ENCODE data around the gene AHI1.

The AHI1 gene

GRCh38 chr6:135530113-135530512 is 32.6 kb upstream of the AHI1 start:
- Histone ChIP-seq H3K27me3 (ENCODE audit: control insufficient read depth in 2 of 2, insufficient read depth in 2 of 2, low read length in 2 of 2) (no peaks in the 10 kb centered on the region), H3K9ac (ENCODE audit: low read depth in 1 of 2, low read length in 2 of 2) (no peak overlapping the region), H3K4me1 (ENCODE audit: control insufficient read depth in 2 of 2, insufficient read depth in 2 of 2, low read length in 2 of 2) (no peaks in the 10 kb centered on the region), H3K36me3 (ENCODE audit: control insufficient read depth in 2 of 2, insufficient read depth in 2 of 2, low read length in 2 of 2) (no peaks in the 10 kb centered on the region), H3K27ac (ENCODE audit: low read depth in 2 of 2, low read length in 2 of 2) (no peak overlapping the region), H3K4me3 (ENCODE audit: low read length in 2 of 2) (no peak overlapping the region), H3K9me3 (ENCODE audit: control insufficient read depth in 2 of 2, low read length in 2 of 2) (no peaks in the 10 kb centered on the region)

GRCh38 chr6:135527960-135528249 is 30.4 kb upstream of the AHI1 start:
- Histone ChIP-seq H3K4me3 (ENCODE audit: low read length in 2 of 2) (no peak overlapping the region), H3K36me3 (ENCODE audit: control insufficient read depth in 2 of 2, insufficient read depth in 2 of 2, low read length in 2 of 2) (no peaks in the 10 kb centered on the region), H3K9me3 (ENCODE audit: control insufficient read depth in 2 of 2, low read length in 2 of 2) (no peaks in the 10 kb centered on the region), H3K27me3 (ENCODE audit: control insufficient read depth in 2 of 2, insufficient read depth in 2 of 2, low read length in 2 of 2) (no peaks in the 10 kb centered on the region), H3K4me1 (ENCODE audit: control insufficient read depth in 2 of 2, insufficient read depth in 2 of 2, low read length in 2 of 2) (peaks cover 0 to 3% of the 10 kb centered on the region in 2 donors), H3K9ac (ENCODE audit: low read depth in 1 of 2, low read length in 2 of 2) (no peak overlapping the region), H3K27ac (ENCODE audit: low read depth in 2 of 2, low read length in 2 of 2) (no peak overlapping the region)

- no peaks in the 10 kb centered on the region for H3K9me3 ChIP-seq (ENCODE audit: control insufficient read depth in 2 of 2, low read length in 2 of 2)
- no peak overlapping the region for H3K27ac ChIP-seq (ENCODE audit: low read depth in 2 of 2, low read length in 2 of 2)
Observed at GRCh38 chr6:135527116-135527959, 29.8 kb upstream of the AHI1 start.

GRCh38 chr6:135525594-135525993 is 28.1 kb upstream of the AHI1 start:
- H3K9me3 ChIP-seq (ENCODE audit: control insufficient read depth in 2 of 2, low read length in 2 of 2), result no peaks in the 10 kb centered on the region
- no peaks in the 10 kb centered on the region for H3K27me3 ChIP-seq (ENCODE audit: control insufficient read depth in 2 of 2, insufficient read depth in 2 of 2, low read length in 2 of 2)
- H3K27ac ChIP-seq (ENCODE audit: low read depth in 2 of 2, low read length in 2 of 2), result no peak overlapping the region
- no peaks in the 10 kb centered on the region for H3K36me3 ChIP-seq (ENCODE audit: control insufficient read depth in 2 of 2, insufficient read depth in 2 of 2, low read length in 2 of 2)
- H3K4me1 ChIP-seq (ENCODE audit: control insufficient read depth in 2 of 2, insufficient read depth in 2 of 2, low read length in 2 of 2), result peaks cover 0 to 5% of the 10 kb centered on the region in 2 donors
- H3K9ac ChIP-seq (ENCODE audit: low read depth in 1 of 2, low read length in 2 of 2), result no peak overlapping the region
- no peak overlapping the region for H3K4me3 ChIP-seq (ENCODE audit: low read length in 2 of 2)

More at GRCh38 chr6:135527116-135527959, 29.8 kb upstream of the AHI1 start:
- H3K4me3 ChIP-seq (ENCODE audit: low read length in 2 of 2), result no peak overlapping the region
- H3K36me3 ChIP-seq (ENCODE audit: control insufficient read depth in 2 of 2, insufficient read depth in 2 of 2, low read length in 2 of 2), result no peaks in the 10 kb centered on the region
- H3K27me3 ChIP-seq (ENCODE audit: control insufficient read depth in 2 of 2, insufficient read depth in 2 of 2, low read length in 2 of 2), result no peaks in the 10 kb centered on the region
- no peak overlapping the region for H3K9ac ChIP-seq (ENCODE audit: low read depth in 1 of 2, low read length in 2 of 2)
- H3K4me1 ChIP-seq (ENCODE audit: control insufficient read depth in 2 of 2, insufficient read depth in 2 of 2, low read length in 2 of 2), result peaks cover 0 to 5% of the 10 kb centered on the region in 2 donors

GRCh38 chr6:135522965-135523692 is 25.6 kb upstream of the AHI1 start:
- peak overlapping the region; percentile 11 to 44 for H3K27ac ChIP-seq (ENCODE audit: low read depth in 2 of 2, low read length in 2 of 2)
- no peak overlapping the region for H3K4me3 ChIP-seq (ENCODE audit: low read length in 2 of 2)
- no peaks in the 10 kb centered on the region for H3K27me3 ChIP-seq (ENCODE audit: control insufficient read depth in 2 of 2, insufficient read depth in 2 of 2, low read length in 2 of 2)
- H3K4me1 ChIP-seq (ENCODE audit: control insufficient read depth in 2 of 2, insufficient read depth in 2 of 2, low read length in 2 of 2), result peaks cover 0 to 5% of the 10 kb centered on the region in 2 donors
- H3K36me3 ChIP-seq (ENCODE audit: control insufficient read depth in 2 of 2, insufficient read depth in 2 of 2, low read length in 2 of 2), result no peaks in the 10 kb centered on the region
- no peaks in the 10 kb centered on the region for H3K9me3 ChIP-seq (ENCODE audit: control insufficient read depth in 2 of 2, low read length in 2 of 2)
- no peak overlapping the region for H3K9ac ChIP-seq (ENCODE audit: low read depth in 1 of 2, low read length in 2 of 2)

- H3K4me3 ChIP-seq (ENCODE audit: low read length in 2 of 2), result no peak overlapping the region
- peaks cover 0 to 5% of the 10 kb centered on the region in 2 donors for H3K4me1 ChIP-seq (ENCODE audit: control insufficient read depth in 2 of 2, insufficient read depth in 2 of 2, low read length in 2 of 2)
- no peaks in the 10 kb centered on the region for H3K9me3 ChIP-seq (ENCODE audit: control insufficient read depth in 2 of 2, low read length in 2 of 2)
- no peak overlapping the region for H3K27ac ChIP-seq (ENCODE audit: low read depth in 2 of 2, low read length in 2 of 2)
- no peaks in the 10 kb centered on the region for H3K36me3 ChIP-seq (ENCODE audit: control insufficient read depth in 2 of 2, insufficient read depth in 2 of 2, low read length in 2 of 2)
- H3K27me3 ChIP-seq (ENCODE audit: control insufficient read depth in 2 of 2, insufficient read depth in 2 of 2, low read length in 2 of 2), result no peaks in the 10 kb centered on the region
- H3K9ac ChIP-seq (ENCODE audit: low read depth in 1 of 2, low read length in 2 of 2), result no peak overlapping the region
Observed at GRCh38 chr6:135521431-135521830, 23.9 kb upstream of the AHI1 start.

GRCh38 chr6:135520781-135521180 is 23.2 kb upstream of the AHI1 start:
- Histone ChIP-seq H3K4me3 (ENCODE audit: low read length in 2 of 2) (no peak overlapping the region), H3K4me1 (ENCODE audit: control insufficient read depth in 2 of 2, insufficient read depth in 2 of 2, low read length in 2 of 2) (peaks cover 0 to 5% of the 10 kb centered on the region in 2 donors), H3K9ac (ENCODE audit: low read depth in 1 of 2, low read length in 2 of 2) (no peak overlapping the region), H3K9me3 (ENCODE audit: control insufficient read depth in 2 of 2, low read length in 2 of 2) (no peaks in the 10 kb centered on the region), H3K36me3 (ENCODE audit: control insufficient read depth in 2 of 2, insufficient read depth in 2 of 2, low read length in 2 of 2) (no peaks in the 10 kb centered on the region), H3K27me3 (ENCODE audit: control insufficient read depth in 2 of 2, insufficient read depth in 2 of 2, low read length in 2 of 2) (no peaks in the 10 kb centered on the region), H3K27ac (ENCODE audit: low read depth in 2 of 2, low read length in 2 of 2) (no peak overlapping the region)

- Histone ChIP-seq H3K4me3 (ENCODE audit: low read length in 2 of 2) (no peak overlapping the region), H3K4me1 (ENCODE audit: control insufficient read depth in 2 of 2, insufficient read depth in 2 of 2, low read length in 2 of 2) (peaks cover 0 to 5% of the 10 kb centered on the region in 2 donors), H3K9me3 (ENCODE audit: control insufficient read depth in 2 of 2, low read length in 2 of 2) (no peaks in the 10 kb centered on the region), H3K27me3 (ENCODE audit: control insufficient read depth in 2 of 2, insufficient read depth in 2 of 2, low read length in 2 of 2) (no peaks in the 10 kb centered on the region), H3K27ac (ENCODE audit: low read depth in 2 of 2, low read length in 2 of 2) (no peak overlapping the region), H3K36me3 (ENCODE audit: control insufficient read depth in 2 of 2, insufficient read depth in 2 of 2, low read length in 2 of 2) (no peaks in the 10 kb centered on the region), H3K9ac (ENCODE audit: low read depth in 1 of 2, low read length in 2 of 2) (no peak overlapping the region)
Observed at GRCh38 chr6:135519348-135519747, 21.8 kb upstream of the AHI1 start.

- Histone ChIP-seq H3K4me3 (ENCODE audit: low read length in 2 of 2) (no peak overlapping the region), H3K4me1 (ENCODE audit: control insufficient read depth in 2 of 2, insufficient read depth in 2 of 2, low read length in 2 of 2) (no peaks in the 10 kb centered on the region), H3K36me3 (ENCODE audit: control insufficient read depth in 2 of 2, insufficient read depth in 2 of 2, low read length in 2 of 2) (no peaks in the 10 kb centered on the region), H3K9ac (ENCODE audit: low read depth in 1 of 2, low read length in 2 of 2) (no peak overlapping the region), H3K27ac (ENCODE audit: low read depth in 2 of 2, low read length in 2 of 2) (no peak overlapping the region), H3K9me3 (ENCODE audit: control insufficient read depth in 2 of 2, low read length in 2 of 2) (no peaks in the 10 kb centered on the region), H3K27me3 (ENCODE audit: control insufficient read depth in 2 of 2, insufficient read depth in 2 of 2, low read length in 2 of 2) (no peaks in the 10 kb centered on the region)
Observed at GRCh38 chr6:135517527-135517926, 20.0 kb upstream of the AHI1 start.

GRCh38 chr6:135514706-135515105 is 17.2 kb upstream of the AHI1 start:
- Histone ChIP-seq H3K4me3 (ENCODE audit: low read length in 2 of 2) (no peak overlapping the region), H3K9ac (ENCODE audit: low read depth in 1 of 2, low read length in 2 of 2) (no peak overlapping the region), H3K9me3 (ENCODE audit: control insufficient read depth in 2 of 2, low read length in 2 of 2) (no peaks in the 10 kb centered on the region), H3K27me3 (ENCODE audit: control insufficient read depth in 2 of 2, insufficient read depth in 2 of 2, low read length in 2 of 2) (no peaks in the 10 kb centered on the region), H3K27ac (ENCODE audit: low read depth in 2 of 2, low read length in 2 of 2) (no peak overlapping the region), H3K36me3 (ENCODE audit: control insufficient read depth in 2 of 2, insufficient read depth in 2 of 2, low read length in 2 of 2) (no peaks in the 10 kb centered on the region), H3K4me1 (ENCODE audit: control insufficient read depth in 2 of 2, insufficient read depth in 2 of 2, low read length in 2 of 2) (no peaks in the 10 kb centered on the region)
